ENCODE results near the gene PIGM. TPM values are rescaled to one million over a fixed set of nuclear protein-coding genes. Genes with fewer than 3 reads are reported as not detected.
A peak's percentile ranks its signal among the peaks of the same experiment; 100 is the strongest.

The PIGM gene
- total and polyA plus RNA-seq, 2 of the 13 experiments (the other 11 are each of a cell fraction or from before 2014, with no cell fraction given), result 3.4 to 4.6 TPM

- TF ChIP-seq PHF8 (CRISPR knock-in tag; IDR thresholded peaks at IDR 0.05) (peak; percentile 75), ZNF235 (CRISPR knock-in tag; IDR thresholded peaks at IDR 0.05; ENCODE audit: borderline replicate concordance) (no peak), CTCF (CRISPR knock-in tag; IDR thresholded peaks at IDR 0.05) (peak; percentile 17; the same call in 1 of the 2 replicates), ZNF253 (CRISPR knock-in tag; IDR thresholded peaks at IDR 0.05; ENCODE audit: borderline replicate concordance) (no peak), ZFP41 (CRISPR knock-in tag; IDR thresholded peaks at IDR 0.05; ENCODE audit: borderline replicate concordance) (no peak), HOXA3 (CRISPR knock-in tag; IDR thresholded peaks at IDR 0.05) (peak; percentile 64), ZNF563 (CRISPR knock-in tag; IDR thresholded peaks at IDR 0.05) (peak; percentile 69), TRIM24 (CRISPR knock-in tag; IDR thresholded peaks at IDR 0.05) (no peak), ZNF160 (CRISPR knock-in tag; IDR thresholded peaks at IDR 0.05) (no peak), ZNF724P (CRISPR knock-in tag; IDR thresholded peaks at IDR 0.05; ENCODE audit: borderline replicate concordance) (no peak; the same call in 1 of the 2 replicates), CHD4 (IDR thresholded peaks at IDR 0.05; ENCODE audit: borderline replicate concordance, low read length) (no peak), NR2F2 (IDR thresholded peaks at IDR 0.05; ENCODE audit: borderline replicate concordance, low read depth) (no peak), IKZF1 (IDR thresholded peaks at IDR 0.05) (no peak), ZNF296 (CRISPR knock-in tag; conservative IDR thresholded peaks at IDR 0.05) (no peak), FOSL2 (CRISPR knock-in tag; IDR thresholded peaks at IDR 0.05) (peak; percentile 34; the same call in 1 of the 2 replicates), SKI (IDR thresholded peaks at IDR 0.05; ENCODE audit: partially characterized antibody) (no peak), PHF20 (CRISPR knock-in tag; IDR thresholded peaks at IDR 0.05) (peak; percentile 87), SATB2 (CRISPR knock-in tag; IDR thresholded peaks at IDR 0.05) (no peak), HMG20A (CRISPR knock-in tag; IDR thresholded peaks at IDR 0.05; ENCODE audit: borderline replicate concordance) (no peak), HOXA7 (CRISPR knock-in tag; IDR thresholded peaks at IDR 0.05) (no peak), ZNF33B (CRISPR knock-in tag; IDR thresholded peaks at IDR 0.05) (no peak; the same call in 1 of the 2 replicates), PPARG (CRISPR knock-in tag; conservative IDR thresholded peaks at IDR 0.05) (no peak), ZNF382 (CRISPR knock-in tag; IDR thresholded peaks at IDR 0.05; ENCODE audit: borderline replicate concordance) (no peak), ZNF709 (CRISPR knock-in tag; IDR thresholded peaks at IDR 0.05) (peak; percentile 64; the same call in 1 of the 2 replicates), BHLHE40 (IDR thresholded peaks at IDR 0.05; ENCODE audit: low read length) (peak; percentile 41; the same call in 1 of the 2 replicates), ZSCAN21 (CRISPR knock-in tag; IDR thresholded peaks at IDR 0.05; ENCODE audit: borderline replicate concordance) (peak; percentile 44; the same call in 1 of the 2 replicates), YEATS2 (CRISPR knock-in tag; IDR thresholded peaks at IDR 0.05; ENCODE audit: borderline replicate concordance) (peak; percentile 91; the same call in 1 of the 2 replicates)
- TF ChIP-seq, protein P1, sequence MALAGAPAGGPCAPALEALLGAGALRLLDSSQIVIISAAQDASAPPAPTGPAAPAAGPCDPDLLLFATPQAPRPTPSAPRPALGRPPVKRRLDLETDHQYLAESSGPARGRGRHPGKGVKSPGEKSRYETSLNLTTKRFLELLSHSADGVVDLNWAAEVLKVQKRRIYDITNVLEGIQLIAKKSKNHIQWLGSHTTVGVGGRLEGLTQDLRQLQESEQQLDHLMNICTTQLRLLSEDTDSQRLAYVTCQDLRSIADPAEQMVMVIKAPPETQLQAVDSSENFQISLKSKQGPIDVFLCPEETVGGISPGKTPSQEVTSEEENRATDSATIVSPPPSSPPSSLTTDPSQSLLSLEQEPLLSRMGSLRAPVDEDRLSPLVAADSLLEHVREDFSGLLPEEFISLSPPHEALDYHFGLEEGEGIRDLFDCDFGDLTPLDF (CRISPR knock-in tag; IDR thresholded peaks at IDR 0.05), result peak; percentile 73
Observed at GRCh38 chr1:160031365-160032164, at the start of gene PIGM (continued).
